GM12891 (cell line): ENCODE results near the gene HSDL2.
"Not testable (repeated sequence)": the region's sequence is repeated elsewhere in the genome, so short reads cannot be mapped to it uniquely, and the experiment has no call there.

ENCODE experiments used
- DNase-seq: peaks from one replicate; pipeline ENCODE4 v3.0.0; 2011; ENCODE audit warnings: low spot score; ENCODE audit not compliant: insufficient read length
- FAIRE-seq: peaks from 2 replicates; lab custom pipeline; 2011; peaks lifted over from hg19 to GRCh38; lab: Jason Lieb, UNC
- PAX5 ChIP-seq: IDR thresholded peaks from 2 replicates; pipeline ENCODE4 v1.6.1; 2011; ENCODE audit warnings: low read length, moderate library complexity, mild to moderate bottlenecking; ENCODE audit not compliant: insufficient read depth, severe bottlenecking
- POLR2A ChIP-seq: IDR thresholded peaks from 2 replicates; pipeline ENCODE4 v1.6.1; 2011; ENCODE audit warnings: low read depth, low read length, control low read depth
- POLR2AphosphoS5 ChIP-seq: IDR thresholded peaks from 2 replicates; pipeline ENCODE4 v1.6.1; 2011; ENCODE audit warnings: low read depth, low read length, control low read depth
- POU2F2 ChIP-seq: IDR thresholded peaks from 2 replicates; pipeline ENCODE4 v1.6.1; 2011; ENCODE audit warnings: low read depth, mild to moderate bottlenecking, control low read depth, low read length, moderate library complexity
- SPI1 ChIP-seq: IDR thresholded peaks from 2 replicates; pipeline ENCODE4 v1.6.1; 2011; ENCODE audit warnings: low read depth, low read length, control low read depth
- TAF1 ChIP-seq: IDR thresholded peaks from 2 replicates; pipeline ENCODE4 v1.6.1; 2011; ENCODE audit warnings: low read depth, low read length, control low read depth

The HSDL2 gene

DNA sequence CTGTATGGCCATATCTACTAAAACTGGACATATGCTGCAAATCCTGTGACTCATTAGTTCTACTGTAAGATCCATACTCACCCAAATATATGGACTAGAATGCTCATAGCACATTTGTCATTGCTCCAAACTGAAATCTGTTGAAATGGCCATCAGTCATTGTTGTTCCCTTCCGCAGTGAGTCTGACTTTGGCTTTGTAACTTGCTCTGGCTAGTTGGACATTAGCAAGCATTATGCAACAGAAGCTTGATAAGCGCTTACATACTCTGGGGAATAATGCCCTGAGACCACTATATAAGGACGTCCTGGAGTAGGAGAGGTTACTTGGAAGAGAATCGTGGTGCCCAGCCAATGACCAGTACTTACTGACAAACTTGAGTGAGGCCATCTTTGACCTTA, 115.7 kb downstream of the HSDL2 start:
- TF ChIP-seq POLR2AphosphoS5: no peak
- TF ChIP-seq POU2F2: no peak
- no peak for TF ChIP-seq SPI1
- DNase-seq (no peak), FAIRE-seq (no peak)

DNA sequence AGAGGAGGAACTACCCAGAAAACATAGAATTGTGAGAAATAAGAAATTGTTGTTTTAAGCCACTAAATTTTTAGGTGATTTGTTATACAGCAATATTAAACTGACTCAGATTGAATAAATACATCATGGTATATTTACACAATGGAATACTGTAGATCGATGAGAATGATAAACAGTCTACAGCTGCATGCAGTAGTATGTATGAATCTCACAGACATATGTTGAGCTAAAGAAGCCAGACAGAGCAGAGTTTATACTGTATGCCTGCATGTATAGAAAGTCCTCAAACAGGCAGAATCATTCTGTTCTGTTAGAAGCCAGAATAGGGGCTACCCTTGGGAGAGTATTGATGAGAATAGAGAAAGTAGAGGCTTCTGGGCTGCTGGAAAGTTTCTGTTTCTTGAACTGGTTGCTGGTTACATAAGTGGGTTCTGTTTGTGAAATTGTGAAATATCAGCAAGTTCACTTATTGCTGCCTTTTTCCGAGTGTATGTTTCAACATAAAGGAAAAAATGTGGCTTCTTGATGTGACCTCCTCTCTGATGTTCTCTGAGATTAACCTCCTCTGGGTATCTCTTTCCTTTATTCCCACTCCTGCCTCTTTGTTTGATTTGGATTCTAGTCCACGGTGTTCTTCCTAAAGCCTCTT, 116.3 kb downstream of the HSDL2 start:
- no peak for TF ChIP-seq TAF1
- TF ChIP-seq PAX5: no peak
- TF ChIP-seq POLR2AphosphoS5: no peak
- no peak for TF ChIP-seq POU2F2
- no peak for TF ChIP-seq SPI1
- TF ChIP-seq POLR2A: no peak
- no peak for DNase-seq
- FAIRE-seq: no peak

DNA sequence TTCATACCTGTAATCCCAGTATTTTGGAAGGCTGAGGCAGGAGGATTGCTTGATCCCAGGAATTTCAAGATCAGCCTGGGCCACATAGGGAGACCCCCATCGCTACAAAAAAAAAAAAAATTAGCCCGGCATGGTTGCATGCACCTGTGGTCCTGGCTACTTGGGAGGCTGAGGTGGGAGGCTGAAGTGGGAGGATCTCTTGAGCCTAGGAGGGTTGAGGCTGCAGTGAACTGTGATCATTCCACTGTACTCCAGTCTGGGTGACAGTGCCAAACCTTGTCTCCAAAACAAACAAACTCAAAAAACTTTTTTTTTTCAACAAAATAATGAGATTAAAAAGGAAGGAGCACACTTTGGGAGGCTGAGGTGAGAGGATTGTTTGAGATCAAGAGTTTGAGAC, 120.9 kb downstream of the HSDL2 start:
- DNase-seq (no peak), FAIRE-seq (no peak)
- no peak for TF ChIP-seq POLR2A
- no peak for TF ChIP-seq PAX5
- no peak for TF ChIP-seq TAF1
- no peak for TF ChIP-seq POLR2AphosphoS5
- TF ChIP-seq POU2F2: no peak
- TF ChIP-seq SPI1: no peak

DNA sequence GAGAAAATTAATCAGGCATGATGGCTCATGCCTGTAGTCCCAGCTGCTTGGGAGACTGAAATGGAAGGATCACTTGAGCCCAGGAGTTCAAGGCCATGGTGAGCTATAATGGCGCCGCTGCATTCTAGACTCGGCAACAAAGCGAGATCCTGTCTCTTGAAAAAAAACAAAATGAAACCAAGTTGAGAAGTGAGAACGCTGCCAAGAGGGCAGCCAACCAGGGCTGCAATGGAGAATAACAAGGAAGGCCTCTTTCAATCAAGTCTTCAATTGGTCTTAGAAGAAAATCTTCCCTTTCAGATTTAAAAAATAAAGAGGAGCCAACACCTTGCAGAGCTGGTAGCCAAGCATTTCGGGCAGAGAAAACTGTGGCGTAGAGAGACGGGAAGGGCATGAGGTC, 121.4 kb downstream of the HSDL2 start:
- FAIRE-seq: no peak
- DNase-seq: no peak
- TF ChIP-seq SPI1: no peak
- TF ChIP-seq POLR2A: no peak
- no peak for TF ChIP-seq POU2F2

GRCh38 chr9:112502175-112502946, 122.5 kb downstream of the HSDL2 start:
- TF ChIP-seq POU2F2 (no peak), TAF1 (no peak), POLR2AphosphoS5 (no peak), PAX5 (no peak), SPI1 (no peak), POLR2A (no peak)
- DNase-seq (no peak), FAIRE-seq (no peak)

DNA sequence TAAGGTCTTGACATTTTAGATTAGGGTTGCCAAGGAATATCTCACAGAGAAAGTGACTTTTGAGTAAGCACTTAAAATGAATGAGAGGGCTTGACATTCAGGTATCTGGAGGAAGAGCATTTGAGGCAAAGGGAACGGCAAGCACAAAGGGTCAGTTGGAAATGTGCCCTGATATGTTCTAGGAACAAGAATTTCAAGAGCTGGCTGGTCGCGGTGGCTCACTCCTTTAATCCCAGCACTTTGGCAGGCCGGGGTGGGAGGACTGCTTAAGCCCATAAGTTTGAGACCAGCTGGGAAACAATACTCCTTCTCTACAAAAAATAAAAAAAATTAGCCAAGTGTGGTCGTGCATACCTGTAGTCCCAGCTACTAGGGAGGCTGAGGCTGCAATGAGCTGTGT, 123.3 kb downstream of the HSDL2 start:
- DNase-seq (no peak), FAIRE-seq (no peak)
- TF ChIP-seq TAF1 (no peak), SPI1 (no peak), POU2F2 (no peak), PAX5 (no peak), POLR2A (no peak), POLR2AphosphoS5 (no peak)

DNA sequence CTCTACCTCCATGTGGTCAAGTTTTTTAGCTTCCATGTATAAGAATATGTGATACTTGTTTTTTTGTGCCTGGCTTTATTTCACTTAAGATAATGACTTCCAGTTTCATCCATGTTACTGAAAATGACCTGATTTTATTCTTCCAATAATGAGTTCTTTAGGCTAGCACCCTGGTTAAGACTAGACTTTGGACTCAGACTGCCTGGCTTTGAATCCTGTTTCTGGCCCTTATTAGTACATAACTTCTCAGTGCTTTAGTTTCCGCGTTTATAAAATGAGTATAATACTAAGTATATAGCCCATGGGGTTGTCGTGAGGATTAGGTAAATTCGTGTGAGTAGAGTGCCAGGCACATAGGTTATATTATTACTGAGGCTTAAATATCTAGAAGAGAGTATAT, 125.2 kb downstream of the HSDL2 start:
- TF ChIP-seq POLR2AphosphoS5 (no peak), POLR2A (no peak), POU2F2 (no peak), PAX5 (no peak), SPI1 (no peak), TAF1 (no peak)
- FAIRE-seq (no peak), DNase-seq (no peak)

DNA sequence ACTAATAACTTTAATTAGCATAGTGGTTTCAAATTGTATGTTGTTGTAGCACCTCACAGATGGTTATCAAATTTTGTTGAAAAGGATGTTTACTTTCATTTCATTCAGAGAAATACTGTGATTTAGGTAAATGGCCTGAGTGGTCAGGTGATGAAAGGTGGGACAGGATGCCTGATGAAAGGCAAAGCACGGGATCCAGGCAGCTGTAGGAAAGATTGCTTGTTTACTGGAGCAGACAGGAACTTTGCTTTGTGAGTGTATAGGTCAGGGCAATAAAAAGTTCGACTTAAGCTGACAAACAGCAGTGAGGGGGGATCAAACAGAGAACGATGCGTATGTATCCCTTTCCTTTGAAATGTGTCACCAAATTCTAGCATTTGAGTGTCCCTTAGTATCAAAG, 125.7 kb downstream of the HSDL2 start:
- DNase-seq (no peak), FAIRE-seq (no peak)
- no peak for TF ChIP-seq PAX5
- TF ChIP-seq POLR2AphosphoS5: no peak
- no peak for TF ChIP-seq SPI1
- no peak for TF ChIP-seq TAF1
- TF ChIP-seq POLR2A: no peak
- no peak for TF ChIP-seq POU2F2

GRCh38 chr9:112506571-112506970, 126.7 kb downstream of the HSDL2 start:
- FAIRE-seq (no peak), DNase-seq (no peak)
- TF ChIP-seq POLR2AphosphoS5 (no peak), POLR2A (no peak), PAX5 (no peak), SPI1 (no peak), TAF1 (no peak), POU2F2 (no peak)

DNA sequence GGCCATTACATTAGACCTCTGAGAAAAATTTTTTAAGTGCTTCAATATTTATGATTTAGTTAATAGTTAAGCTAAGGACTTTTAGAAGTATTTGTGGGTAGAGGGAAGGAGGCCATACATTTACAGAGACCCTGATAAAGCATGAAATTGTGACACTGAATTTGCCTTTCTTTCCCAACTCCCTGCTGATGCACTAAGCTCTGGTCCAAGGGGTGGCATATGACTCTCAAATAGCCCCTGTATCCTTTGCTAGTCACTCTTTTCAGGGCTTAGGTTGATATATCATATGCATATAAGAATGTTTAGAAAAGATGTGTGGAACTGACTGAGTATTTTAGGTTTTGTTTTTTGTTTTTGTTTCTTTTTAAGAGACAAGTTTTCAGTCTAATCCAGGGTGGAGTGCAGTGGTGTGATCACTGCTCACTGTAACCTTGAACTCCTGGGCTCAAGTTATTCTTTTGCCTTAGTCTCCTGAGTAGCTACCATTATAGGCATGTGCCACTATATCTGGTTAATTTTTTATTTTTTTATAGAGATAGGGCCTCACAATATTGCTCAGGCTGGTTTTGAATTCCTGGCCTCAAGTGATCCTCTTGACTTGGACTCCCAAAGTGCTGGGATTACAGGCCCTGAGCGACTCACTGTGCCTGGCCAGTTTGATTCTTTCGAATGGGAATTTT, 127.2 kb downstream of the HSDL2 start:
- DNase-seq (no peak), FAIRE-seq (no peak)
- TF ChIP-seq POU2F2 (no peak), SPI1 (no peak), PAX5 (no peak)

DNA sequence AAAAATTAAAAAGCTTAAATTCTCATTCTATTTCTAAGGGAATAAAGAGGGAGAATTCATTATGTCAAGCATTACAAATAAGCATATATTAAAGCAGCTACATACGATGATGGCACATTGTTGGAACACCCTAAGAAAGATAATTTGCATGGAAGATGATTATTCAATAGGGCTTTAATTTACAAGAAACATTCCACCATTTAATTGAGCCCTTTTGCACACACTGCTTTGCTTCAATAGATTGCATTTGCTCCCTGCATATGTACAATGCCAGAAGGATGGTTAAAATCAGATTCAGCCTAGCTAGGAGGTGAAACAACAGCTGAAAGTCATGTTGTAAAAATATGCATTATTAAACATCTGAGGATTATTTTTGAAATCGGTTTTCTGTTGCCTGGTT, 128.5 kb downstream of the HSDL2 start:
- FAIRE-seq (no peak), DNase-seq (no peak)
- TF ChIP-seq POLR2A: no peak
- TF ChIP-seq POLR2AphosphoS5: no peak
- TF ChIP-seq TAF1: no peak
- TF ChIP-seq PAX5: no peak
- TF ChIP-seq POU2F2: no peak
- TF ChIP-seq SPI1: no peak

GRCh38 chr9:112512377-112512776, 132.5 kb downstream of the HSDL2 start:
- peak; percentile 9 for FAIRE-seq
- not testable (repeated sequence) for DNase-seq
